ENCODE results near the gene ZNF763. TPM values are rescaled to one million over a fixed set of nuclear protein-coding genes. Genes with fewer than 3 reads are reported as not detected.

The ZNF763 gene
- total RNA-seq, 2 experiments from 2014 or later: 2.5 to 2.9 TPM

DNA sequence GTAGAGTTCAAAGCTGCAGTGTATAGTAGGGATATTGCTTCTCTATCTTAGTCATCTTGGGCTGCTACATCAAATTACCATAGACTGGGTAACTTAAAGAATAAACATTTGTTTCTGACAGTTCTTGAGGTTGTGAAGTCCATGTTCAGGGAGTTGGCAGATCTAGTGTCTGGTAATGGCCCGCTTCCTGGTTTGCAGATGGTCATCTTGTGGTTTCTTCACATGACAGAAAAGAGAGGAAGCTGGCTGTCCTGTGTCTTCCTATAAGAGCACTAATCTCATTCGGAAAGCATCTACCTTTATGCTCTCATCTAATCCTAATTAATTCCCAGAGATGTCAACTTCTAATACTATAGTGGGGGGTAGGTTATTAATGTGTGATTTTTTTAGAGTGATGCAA is 6.2 kb downstream of the ZNF763 start:
- intact Hi-C loops (cut with DNase I, micrococcal nuclease): no loop called here
- Mint-ChIP-seq H3K36me3 (ENCODE audit: low read depth) (peaks cover 45% of the 10 kb centered on the region), H3K4me1 (ENCODE audit: low read depth) (peaks cover 5% of the 10 kb centered on the region), H3K4me3 (no peak overlapping the region), H3K9me3 (peaks cover 2% of the 10 kb centered on the region), H3K27me3 (no peaks in the 10 kb centered on the region), H3K27ac (no peak overlapping the region)
- peaks cover 0 to 13% of the 10 kb centered on the region in 2 experiments for H3K9me3 ChIP-seq (ENCODE audit: control insufficient read depth in 1 of 2, insufficient read depth in 1 of 2, low read length in 2 of 2)
- no peak overlapping the region for H3K27ac ChIP-seq (ENCODE audit: low read depth in 1 of 2, low read length in 2 of 2)
- H3K27me3 ChIP-seq (ENCODE audit: control insufficient read depth in 1 of 2, insufficient read depth in 2 of 2, low read length in 2 of 2): no peaks in the 10 kb centered on the region
- no peak overlapping the region for H3K4me3 ChIP-seq (ENCODE audit: low read length)
- H3K36me3 ChIP-seq (ENCODE audit: insufficient read depth, low read length): no peaks in the 10 kb centered on the region
- ATAC-seq (ENCODE audit: poor library complexity): no peak
- no peak for DNase-seq
- CTCF ChIA-PET: interaction anchor here (0.5 to 1.4 kb wide), 2 partner anchors 170 to 677 kb away, joined by 3 to 4 read pairs; partner anchors contain the start of gene ZNF20
- POLR2A ChIA-PET: no interaction called here
- TF ChIP-seq, protein P1, sequence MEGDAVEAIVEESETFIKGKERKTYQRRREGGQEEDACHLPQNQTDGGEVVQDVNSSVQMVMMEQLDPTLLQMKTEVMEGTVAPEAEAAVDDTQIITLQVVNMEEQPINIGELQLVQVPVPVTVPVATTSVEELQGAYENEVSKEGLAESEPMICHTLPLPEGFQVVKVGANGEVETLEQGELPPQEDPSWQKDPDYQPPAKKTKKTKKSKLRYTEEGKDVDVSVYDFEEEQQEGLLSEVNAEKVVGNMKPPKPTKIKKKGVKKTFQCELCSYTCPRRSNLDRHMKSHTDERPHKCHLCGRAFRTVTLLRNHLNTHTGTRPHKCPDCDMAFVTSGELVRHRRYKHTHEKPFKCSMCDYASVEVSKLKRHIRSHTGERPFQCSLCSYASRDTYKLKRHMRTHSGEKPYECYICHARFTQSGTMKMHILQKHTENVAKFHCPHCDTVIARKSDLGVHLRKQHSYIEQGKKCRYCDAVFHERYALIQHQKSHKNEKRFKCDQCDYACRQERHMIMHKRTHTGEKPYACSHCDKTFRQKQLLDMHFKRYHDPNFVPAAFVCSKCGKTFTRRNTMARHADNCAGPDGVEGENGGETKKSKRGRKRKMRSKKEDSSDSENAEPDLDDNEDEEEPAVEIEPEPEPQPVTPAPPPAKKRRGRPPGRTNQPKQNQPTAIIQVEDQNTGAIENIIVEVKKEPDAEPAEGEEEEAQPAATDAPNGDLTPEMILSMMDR (IDR thresholded peaks at IDR 0.05): no peak
- peaks cover 5% of the 10 kb centered on the region for H3K4me1 ChIP-seq (ENCODE audit: insufficient read depth, low read length)

DNA sequence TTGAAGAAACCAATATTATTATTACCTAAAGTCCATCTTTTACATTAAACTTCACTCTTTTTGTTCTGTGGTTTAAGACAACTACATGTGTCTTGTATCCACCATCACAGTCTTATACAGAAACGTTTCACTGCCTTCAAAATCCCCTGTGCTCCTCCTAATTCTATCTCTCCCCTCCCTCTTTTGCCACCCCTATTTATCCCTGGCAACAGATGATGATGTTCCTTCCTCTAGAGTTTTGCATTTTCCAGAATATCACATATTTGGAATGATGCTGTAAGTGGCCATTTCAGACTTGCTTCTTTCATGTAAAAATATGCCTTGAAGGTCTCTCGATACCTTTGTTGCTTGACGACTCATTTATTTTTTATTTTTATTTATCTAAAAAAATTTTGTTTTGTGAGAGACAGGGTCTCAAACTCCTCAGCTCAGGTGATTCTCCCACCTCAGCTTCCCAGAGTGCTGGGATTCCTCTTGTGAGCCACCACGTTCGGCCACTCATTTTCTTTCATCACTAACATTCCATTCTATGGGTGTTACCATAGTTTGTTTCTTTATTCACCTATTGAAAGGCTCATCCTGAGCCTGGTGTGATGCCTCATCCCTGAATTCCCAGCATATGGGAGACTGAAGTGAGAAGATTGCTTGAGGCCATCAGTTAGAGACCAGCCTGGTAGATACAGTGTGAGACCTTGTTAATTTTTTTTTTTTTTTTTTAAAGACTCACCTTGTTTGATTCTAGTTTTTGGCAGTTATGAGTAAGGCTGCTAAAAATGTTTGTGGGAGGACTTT is 8.4 kb downstream of the ZNF763 start:
- Mint-ChIP-seq H3K27me3 (no peaks in the 10 kb centered on the region), H3K4me3 (no peak overlapping the region), H3K27ac (no peak overlapping the region), H3K36me3 (ENCODE audit: low read depth) (peaks cover 65% of the 10 kb centered on the region), H3K9me3 (peaks cover 5% of the 10 kb centered on the region), H3K4me1 (ENCODE audit: low read depth) (no peaks in the 10 kb centered on the region)
- CTCF ChIA-PET: no interaction called here
- ATAC-seq (ENCODE audit: poor library complexity) (no peak), DNase-seq (no peak)
- intact Hi-C loops (cut with DNase I, micrococcal nuclease): no loop called here
- TF ChIP-seq, protein P1 (IDR thresholded peaks at IDR 0.05): no peak
- Histone ChIP-seq H3K27ac (ENCODE audit: low read depth in 1 of 2, low read length in 2 of 2) (no peak overlapping the region), H3K27me3 (ENCODE audit: control insufficient read depth in 1 of 2, insufficient read depth in 2 of 2, low read length in 2 of 2) (no peaks in the 10 kb centered on the region), H3K4me1 (ENCODE audit: insufficient read depth, low read length) (no peaks in the 10 kb centered on the region), H3K36me3 (ENCODE audit: insufficient read depth, low read length) (peaks cover 12% of the 10 kb centered on the region), H3K4me3 (ENCODE audit: low read length) (no peak overlapping the region), H3K9me3 (ENCODE audit: control insufficient read depth in 1 of 2, insufficient read depth in 1 of 2, low read length in 2 of 2) (peaks cover 17 to 20% of the 10 kb centered on the region in 2 experiments)
- POLR2A ChIA-PET: interaction anchor here (0.6 kb wide), 1 partner anchor 20 kb away, joined by 3 read pairs; no protein-coding TSS in a partner anchor

DNA sequence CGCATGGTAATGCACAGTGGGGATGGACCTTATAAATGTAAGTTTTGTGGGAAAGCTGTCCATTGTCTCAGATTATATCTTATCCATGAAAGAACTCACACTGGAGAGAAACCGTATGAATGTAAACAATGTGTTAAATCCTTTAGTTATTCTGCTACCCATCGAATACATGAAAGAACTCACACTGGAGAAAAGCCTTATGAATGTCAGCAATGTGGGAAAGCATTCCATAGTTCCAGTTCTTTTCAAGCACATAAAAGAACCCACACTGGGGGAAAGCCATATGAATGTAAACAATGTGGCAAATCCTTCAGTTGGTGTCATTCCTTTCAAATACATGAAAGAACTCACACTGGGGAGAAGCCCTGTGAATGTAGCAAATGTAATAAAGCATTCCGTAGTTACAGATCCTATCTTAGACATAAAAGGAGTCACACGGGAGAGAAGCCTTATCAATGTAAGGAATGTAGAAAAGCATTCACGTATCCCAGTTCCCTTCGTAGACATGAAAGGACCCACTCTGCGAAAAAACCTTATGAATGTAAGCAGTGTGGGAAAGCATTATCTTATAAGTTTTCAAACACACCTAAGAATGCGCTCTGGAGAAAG is 13.8 kb downstream of the ZNF763 start:
- no peaks in the 10 kb centered on the region for H3K27me3 ChIP-seq (ENCODE audit: control insufficient read depth in 1 of 2, insufficient read depth in 2 of 2, low read length in 2 of 2)
- peaks cover 18% of the 10 kb centered on the region for H3K36me3 ChIP-seq (ENCODE audit: insufficient read depth, low read length)
- no peak overlapping the region for H3K4me3 ChIP-seq (ENCODE audit: low read length)
- intact Hi-C loops (cut with DNase I, micrococcal nuclease): no loop called here
- Mint-ChIP-seq H3K4me1 (ENCODE audit: low read depth) (no peaks in the 10 kb centered on the region), H3K27me3 (no peaks in the 10 kb centered on the region), H3K36me3 (ENCODE audit: low read depth) (peaks cover 74% of the 10 kb centered on the region), H3K4me3 (no peak overlapping the region), H3K9me3 (peaks cover 7% of the 10 kb centered on the region), H3K27ac (no peak overlapping the region)
- ATAC-seq (ENCODE audit: poor library complexity) (no peak), DNase-seq (no peak)
- ChIA-PET POLR2A (no interaction called here), CTCF (no interaction called here)
- no peaks in the 10 kb centered on the region for H3K4me1 ChIP-seq (ENCODE audit: insufficient read depth, low read length)
- no peak overlapping the region for H3K27ac ChIP-seq (ENCODE audit: low read depth in 1 of 2, low read length in 2 of 2)
- peaks cover 34 to 64% of the 10 kb centered on the region in 2 experiments for H3K9me3 ChIP-seq (ENCODE audit: control insufficient read depth in 1 of 2, insufficient read depth in 1 of 2, low read length in 2 of 2)
- TF ChIP-seq, protein P1 (IDR thresholded peaks at IDR 0.05): no peak
